Activated CD8-positive, alpha-beta memory T cell treated with anti-CD3 and anti-CD28 coated beads for 4 hours (primary cell): ENCODE measurements around the gene CDKN2B.

Experiments
- DNase-seq, 2 donors: peaks; one replicate each; pipeline ENCODE4 v3.0.0-alpha.2; 2020; ENCODE audit warnings: low read depth in 2 of 2

The CDKN2B gene

DNA sequence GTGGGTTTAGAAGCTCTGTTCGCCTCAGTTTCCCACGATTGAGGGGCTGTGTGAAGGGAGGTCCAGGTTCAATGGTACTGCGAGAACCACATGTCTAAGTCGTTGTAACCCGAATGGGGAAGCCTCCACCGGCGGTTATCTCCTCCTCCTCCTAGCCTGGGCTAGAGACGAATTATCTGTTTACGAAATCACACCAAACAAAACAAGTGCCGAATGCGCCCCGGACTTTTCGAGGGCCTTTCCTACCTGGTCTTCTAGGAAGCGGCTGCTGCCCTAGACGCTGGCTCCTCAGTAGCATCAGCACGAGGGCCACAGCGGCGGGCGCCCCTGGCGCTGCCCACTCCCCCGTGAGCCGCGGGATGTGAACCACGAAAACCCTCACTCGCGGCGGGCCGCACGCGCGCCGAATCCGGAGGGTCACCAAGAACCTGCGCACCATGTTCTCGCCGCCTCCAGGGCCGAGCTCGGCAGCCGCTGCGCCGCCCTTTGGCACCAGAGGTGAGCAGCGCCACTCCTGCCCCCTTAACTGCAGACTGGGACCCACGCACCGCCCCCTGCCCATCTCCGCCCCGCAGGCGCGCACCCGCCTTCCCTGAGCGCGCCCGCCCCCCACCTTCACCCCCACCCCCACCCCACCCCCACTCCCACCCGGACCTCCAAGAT is 15.1 kb downstream of the CDKN2B start, which contains the start of gene CDKN2A:
Gene CDKN2A, minus strand, starts transcription at position 500 of the 663 bp plus-strand sequence.
- no peak for DNase-seq

DNA sequence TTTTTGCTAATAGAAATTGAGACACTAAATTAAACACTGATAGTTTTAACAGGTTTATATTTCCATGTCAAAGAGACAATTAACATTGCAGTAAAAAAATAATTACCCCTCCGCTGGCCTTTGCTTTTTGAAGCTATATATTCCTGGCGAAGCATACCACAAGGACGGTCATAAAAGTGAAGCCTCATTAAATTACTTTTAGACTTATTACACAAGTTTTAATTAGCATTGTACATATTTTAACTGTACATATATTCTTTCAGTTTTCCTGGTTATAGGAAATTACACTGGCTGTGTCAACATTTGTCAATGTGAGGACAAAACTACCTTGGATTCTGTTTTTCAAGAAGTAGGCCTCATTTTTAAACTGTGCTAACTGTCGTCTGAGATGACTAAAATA is 16.1 kb downstream of the CDKN2B start:
- DNase-seq, result no peak

DNA sequence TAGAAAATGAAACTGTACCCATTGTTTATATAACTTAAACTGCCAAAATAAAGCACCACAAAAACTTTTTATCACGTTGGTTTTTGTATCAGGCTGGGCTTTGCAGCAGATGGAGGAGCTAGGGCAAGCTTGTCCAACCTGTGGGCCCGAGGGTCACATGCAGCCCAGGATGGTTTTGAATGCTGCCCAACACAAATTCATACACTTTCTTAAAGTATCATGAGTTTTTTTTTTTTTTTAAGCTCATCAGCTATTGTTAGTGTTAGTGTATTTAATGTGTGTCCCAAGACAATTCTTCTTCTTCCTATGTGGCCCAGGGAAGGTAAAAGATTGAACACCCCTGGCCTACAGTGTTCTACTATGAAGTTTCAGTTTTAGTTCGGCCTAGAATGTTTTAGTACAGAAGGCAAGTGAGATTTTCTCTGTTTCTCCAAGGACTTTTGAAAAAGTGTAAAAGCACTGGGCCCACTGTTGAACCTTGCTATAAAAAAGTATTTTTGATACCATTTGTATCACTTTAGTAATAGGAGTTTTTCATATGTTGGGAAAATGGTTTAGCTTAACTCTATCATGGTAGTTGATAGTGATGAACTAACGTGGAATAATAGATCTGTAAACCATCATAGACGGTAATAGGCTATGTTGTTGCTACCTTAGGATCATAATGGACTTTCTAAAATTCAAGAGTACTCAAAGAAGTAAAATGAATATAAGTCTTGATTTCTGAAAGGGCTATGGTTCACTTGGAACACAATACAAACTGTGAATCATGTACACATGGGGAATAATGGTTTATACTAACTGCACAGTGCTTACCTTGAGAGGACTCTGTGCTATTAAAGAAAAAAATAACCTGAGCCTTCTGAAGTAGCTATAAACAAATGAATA is 17.8 kb downstream of the CDKN2B start:
- DNase-seq, result no peak

DNA sequence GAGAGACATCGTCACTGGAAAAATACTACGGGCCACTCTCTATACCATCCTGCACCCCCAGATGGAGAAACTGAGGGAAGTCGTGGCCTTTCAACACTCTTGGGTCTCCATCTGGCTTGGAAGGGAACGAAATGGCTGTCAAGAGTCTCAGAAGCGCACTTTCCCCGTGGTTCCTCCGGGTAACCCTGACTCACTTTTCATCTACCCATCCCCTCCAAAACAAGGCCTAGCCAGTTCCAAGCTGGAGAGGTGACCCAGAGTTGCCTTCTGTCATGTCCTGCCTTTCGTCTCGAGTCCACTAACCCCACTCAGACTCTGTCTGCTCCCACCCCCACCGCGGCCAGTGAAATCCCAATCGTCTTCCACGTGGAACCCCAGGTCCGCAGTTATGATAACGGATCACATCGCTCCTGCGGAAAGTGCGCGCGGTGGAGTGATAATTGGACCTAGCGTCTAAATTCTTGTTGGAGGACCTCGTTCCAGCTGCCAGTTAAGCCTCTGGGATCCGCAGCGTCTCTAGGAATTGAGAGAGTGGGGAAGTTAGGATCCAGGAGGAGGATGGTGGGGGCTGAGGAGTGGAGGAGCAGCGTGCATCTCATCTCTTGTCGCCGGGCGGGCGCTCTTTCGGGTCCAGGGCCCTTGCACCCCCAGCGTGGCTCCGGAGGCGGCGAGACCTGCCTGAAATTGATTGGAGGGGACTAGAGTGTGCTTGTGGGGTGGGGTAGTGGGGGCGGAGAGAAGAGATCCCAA is 19.5 kb downstream of the CDKN2B start:
- no peak for DNase-seq

DNA sequence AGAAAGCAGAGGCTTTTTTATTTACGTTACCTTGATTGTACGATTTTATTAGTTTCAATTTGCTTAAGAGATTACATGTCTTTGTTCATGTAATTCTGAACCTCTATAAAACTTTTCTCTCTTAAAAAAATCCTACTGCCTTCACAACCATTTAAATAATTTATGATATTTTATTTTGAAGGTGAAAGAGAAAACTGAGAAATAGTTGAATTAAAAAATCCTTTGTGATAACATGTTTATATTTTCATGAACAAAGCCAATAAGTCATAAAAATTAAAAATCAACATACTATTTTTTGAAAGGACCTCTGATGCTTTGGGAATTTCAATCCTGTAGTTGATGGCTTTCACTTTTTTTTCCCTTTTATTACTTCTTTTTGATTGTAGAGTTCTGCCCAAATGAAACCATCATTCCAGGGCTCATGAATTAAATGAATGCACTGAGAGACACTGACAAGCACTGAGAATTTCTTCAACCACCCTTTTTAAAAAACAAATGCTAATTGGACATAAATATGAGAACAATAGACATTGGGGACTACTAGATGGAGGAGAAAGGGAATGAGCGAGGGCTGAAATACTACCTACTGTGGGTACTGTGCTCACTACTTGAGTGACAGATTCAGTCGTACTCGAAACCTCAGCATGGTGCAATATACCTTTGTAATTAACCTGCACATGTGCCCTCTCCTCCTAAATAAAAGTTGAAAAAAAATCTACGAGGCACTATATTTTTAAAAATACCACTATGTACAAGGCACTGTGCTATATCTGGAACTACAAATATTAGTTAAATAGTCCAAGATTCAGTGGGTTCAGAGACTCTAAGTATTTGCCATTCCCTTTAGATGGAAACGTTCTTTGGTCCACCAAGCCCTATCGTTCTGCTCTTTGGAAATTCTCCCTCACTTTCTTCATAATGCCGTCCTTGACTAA is 20.8 kb downstream of the CDKN2B start:
- no peak for DNase-seq

DNA sequence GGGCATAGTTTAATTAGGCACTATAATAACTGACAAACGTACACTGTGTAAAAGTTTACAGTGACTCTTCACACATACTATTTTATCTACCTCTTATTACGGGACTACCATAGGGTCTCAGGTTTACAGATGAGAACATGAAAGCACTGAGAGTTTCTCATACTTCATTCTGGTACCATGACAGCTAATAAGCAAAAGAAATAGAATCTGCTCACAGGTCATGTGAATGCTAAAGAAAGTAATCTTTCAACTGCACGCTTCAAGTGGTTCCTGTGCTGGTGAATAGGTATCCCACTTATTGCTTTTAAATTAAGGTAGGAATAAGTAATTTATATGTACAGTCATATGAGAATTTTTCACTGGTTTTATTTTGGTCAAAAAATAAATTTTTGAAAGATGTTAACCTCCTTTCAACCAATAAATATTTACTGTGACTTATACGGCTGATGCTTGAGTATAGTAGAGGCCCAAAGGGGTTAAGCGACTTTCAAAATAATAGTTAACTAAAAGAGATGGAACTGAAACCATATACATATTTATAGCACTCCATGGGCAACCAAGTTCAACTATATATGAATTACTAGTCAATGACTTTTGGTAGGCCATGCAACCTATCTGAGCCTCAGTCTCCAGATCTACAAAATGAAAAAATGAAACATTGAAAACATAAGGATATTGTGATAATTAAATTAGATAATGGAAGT is 23.0 kb downstream of the CDKN2B start:
- no peak for DNase-seq

DNA sequence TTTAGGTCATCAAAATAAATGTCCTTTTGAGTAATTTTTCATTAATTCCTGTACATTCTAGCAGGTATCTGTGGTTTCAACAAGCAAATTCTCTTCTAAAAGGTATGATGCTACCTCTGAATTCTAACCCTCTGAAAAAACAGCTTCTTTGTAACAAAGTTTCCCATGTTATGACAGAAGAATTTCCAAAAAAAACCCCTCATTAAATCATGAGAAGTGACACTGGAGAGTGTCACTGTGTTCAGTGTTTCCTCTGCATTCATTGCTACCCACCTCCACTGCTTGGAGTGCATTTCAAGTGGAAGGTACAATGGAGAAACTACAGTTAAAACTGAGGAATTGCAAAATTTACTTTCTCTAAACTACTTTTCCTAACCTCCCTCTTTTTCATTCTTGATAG is 25.0 kb downstream of the CDKN2B start:
- DNase-seq, result no peak

DNA sequence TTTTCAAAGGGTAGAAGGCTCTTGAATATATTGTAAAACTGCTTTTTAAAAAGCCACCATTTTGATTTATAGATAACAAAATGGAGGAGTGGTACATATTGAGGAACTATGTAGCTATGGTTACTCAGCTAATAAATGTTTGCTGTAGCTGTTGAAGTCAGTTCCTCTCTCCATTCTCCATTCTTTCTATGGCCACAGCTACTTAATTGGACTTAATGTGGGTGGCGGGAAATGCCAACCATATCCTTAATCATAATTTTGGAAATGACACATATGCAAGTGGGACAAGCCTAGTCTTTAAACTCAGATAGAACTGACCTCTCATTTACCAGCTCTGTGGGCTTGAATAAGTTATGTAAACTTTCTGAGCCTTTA is 25.6 kb downstream of the CDKN2B start:
- DNase-seq, result no peak

DNA sequence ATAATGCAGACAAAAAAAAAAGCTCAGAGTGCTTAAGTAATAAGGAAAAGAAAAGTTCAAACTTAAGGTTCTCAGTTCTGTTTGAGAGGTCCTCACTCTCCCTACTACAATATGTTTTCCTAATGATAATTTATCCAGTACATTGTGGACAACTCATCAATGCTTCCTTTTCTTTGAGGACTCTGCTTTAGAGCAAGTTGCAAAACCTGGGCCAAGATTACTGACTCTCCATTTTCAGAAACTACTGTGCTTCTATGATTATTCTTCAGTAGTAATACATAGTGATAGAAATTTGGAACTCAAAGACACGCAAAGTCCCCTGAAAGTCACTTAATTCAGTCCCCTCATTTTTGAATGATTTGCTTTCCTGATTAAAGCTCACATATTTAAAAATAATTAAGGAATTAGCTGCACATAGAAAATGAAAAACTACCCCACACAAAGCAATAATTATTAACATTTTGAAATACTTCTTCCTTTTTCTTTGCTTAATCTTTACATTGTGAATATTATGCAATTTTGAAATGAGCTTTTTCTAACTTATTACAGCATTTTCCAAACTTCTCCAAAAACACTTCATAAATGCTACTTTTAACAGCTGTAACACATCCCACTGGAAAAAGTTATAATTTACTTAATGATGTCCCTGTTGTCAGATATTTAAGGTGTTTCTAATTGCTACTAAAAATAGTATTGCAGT is 26.1 kb downstream of the CDKN2B start:
- DNase-seq, result no peak

DNA sequence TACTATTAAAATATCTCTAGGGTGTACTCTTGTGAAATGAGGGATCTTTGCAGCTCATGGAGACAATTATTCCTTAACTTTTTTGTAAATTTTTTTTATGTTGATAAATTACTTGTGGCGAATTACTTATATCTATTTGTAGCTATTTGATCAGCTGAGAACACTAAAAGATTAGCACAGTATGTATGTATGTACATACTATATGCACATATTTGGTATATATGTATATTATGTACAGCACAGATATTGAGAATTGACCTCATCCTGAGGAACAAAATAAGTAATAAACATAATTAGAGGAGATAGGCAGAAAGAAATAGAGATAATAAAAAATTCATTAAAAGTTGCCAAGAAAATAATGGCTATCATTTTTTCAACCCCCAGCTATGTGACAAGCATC is 26.7 kb downstream of the CDKN2B start:
- no peak for DNase-seq

DNA sequence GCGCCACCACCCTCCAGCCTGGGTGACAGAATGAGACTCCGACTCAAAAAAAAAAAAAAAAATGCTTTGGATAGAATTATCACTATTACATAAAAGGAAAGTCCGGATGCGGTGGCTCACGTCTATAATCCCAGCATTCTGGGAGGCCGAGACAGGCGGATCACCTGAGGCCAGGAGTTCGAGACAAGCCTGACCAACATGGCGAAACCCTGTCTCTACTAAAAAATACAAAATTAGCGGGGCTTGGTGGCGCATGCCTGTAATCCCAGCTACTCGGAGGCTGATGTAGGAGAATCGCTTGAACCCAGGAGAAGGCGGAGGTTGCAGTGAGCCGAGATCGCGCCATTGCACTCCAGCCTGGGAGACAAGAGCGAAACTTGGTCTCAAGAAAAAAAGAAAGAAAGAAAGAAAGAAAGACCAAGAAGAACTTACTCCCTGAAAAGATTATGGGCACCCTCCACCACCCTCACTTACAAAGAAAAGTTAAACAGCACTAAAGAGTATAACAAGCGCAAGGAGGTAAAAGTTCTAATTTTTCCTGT is 32.7 kb downstream of the CDKN2B start:
- no peak for DNase-seq

DNA sequence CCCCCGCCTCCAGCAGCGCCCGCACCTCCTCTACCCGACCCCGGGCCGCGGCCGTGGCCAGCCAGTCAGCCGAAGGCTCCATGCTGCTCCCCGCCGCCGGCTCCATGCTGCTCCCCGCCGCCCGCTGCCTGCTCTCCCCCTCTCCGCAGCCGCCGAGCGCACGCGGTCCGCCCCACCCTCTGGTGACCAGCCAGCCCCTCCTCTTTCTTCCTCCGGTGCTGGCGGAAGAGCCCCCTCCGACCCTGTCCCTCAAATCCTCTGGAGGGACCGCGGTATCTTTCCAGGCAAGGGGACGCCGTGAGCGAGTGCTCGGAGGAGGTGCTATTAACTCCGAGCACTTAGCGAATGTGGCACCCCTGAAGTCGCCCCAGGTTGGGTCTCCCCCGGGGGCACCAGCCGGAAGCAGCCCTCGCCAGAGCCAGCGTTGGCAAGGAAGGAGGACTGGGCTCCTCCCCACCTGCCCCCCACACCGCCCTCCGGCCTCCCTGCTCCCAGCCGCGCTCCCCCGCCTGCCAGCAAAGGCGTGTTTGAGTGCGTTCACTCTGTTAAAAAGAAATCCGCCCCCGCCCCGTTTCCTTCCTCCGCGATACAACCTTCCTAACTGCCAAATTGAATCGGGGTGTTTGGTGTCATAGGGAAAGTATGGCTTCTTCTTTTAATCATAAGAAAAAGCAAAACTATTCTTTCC is 34.2 kb downstream of the CDKN2B start:
- no peak for DNase-seq

DNA sequence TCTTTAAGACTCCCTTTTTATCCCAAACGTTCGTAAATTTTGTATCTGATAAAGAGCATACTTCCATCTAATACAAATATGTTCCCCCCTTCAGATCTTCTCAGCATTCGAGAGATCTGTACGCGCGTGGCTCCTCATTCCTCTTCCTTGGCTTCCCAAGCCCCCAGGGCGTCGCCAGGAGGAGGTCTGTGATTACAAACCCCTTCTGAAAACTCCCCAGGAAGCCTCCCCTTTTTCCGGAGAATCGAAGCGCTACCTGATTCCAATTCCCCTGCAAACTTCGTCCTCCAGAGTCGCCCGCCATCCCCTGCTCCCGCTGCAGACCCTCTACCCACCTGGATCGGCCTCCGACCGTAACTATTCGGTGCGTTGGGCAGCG is 34.8 kb downstream of the CDKN2B start:
- no peak for DNase-seq

DNA sequence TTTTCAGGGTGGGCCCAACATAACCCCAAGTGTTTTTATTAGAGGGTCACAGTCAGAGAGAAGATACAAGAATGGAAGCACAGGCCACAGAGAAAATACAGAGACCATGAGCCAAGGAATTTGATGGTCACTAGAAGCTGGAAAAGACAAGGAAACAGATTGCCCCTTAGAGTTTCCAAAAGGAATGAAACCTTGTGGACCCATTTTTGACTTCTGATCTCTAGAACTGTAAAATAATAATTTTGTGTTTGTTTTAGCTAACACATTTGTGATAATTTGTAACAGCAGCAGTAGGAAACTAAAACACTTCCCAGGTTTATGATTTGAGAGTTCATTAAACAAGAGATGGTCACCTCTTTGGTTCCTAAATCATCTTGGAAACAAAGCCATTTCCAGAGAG is 36.7 kb downstream of the CDKN2B start:
- no peak for DNase-seq

DNA sequence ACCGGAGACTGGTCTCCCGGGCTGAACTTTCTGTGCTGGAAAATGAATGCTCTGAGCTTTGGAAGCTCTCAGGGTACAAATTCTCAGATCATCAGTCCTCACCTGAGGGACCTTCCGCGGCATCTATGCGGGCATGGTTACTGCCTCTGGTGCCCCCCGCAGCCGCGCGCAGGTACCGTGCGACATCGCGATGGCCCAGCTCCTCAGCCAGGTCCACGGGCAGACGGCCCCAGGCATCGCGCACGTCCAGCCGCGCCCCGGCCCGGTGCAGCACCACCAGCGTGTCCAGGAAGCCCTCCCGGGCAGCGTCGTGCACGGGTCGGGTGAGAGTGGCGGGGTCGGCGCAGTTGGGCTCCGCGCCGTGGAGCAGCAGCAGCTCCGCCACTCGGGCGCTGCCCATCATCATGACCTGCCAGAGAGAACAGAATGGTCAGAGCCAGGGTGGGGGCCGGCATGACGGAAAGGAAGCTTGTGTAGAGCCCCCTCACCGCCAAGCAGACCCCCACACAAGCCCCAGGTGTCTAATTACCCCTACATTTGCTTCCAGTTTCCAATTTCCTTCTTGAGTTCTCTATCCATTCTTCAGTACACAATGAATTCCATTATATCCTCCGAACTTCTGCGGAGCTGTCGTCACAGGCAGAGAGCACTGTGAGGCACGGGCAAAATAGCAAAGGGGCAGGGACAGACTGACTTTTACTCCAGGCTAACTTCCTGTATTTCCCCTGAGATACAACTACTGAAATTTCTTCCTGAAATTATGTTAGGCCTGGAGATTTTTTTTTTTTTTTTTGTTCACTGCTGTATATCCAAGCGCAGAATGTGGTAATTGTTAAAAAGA is 38.1 kb downstream of the CDKN2B start:
- no peak for DNase-seq

DNA sequence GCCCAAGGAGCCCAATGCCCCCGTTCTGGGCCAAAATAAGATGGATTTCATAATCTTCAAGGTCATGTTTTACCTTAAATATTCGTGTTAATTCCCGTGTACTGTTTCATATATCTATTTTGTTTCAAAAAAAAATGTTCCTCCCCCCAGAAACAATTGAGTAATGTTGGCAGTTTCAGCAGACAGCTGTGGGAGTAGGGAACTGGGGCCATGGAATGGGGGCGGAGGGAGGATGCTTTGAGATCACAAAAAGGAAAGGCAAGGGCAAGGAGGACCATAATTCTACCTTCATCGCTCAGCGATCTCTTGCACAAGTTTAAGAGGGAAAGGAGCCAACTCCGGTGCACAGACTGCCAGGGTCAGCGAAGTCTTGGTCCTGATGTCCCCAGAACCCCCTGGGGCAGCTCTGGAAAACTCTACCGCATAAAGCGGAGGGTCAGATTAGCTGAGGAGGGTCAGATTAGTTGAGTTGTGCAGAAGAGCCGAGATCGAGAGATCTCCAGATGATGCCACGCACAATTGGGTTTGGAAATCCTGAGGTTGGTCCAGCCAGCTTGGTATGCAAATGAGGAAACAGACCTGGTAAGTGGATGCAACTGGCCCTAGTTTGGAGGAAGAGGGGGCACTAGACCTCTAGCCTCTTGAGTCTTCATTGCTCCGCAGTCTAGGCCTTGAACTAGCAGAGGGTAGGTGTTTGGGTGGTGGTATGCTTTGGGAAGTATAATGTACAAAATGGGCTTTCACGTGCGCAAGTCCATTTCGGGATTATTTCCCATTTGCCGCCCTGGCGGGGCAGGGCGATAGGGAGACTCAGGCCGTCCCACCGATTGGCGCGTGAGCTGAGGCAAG is 38.9 kb downstream of the CDKN2B start:
- DNase-seq, result no peak
